HK-2 (cell line): ENCODE measurements around the gene CETN1.
A peak's percentile ranks its signal among the peaks of the same experiment; 100 is the strongest.

Experiments
- DNase-seq: peaks from one replicate; pipeline ENCODE4 v3.0.0-alpha.2; 2018; ENCODE audit not compliant: unreplicated experiment

The CETN1 gene

GRCh38 chr18:623761-624620 is 43.8 kb downstream of the CETN1 start:
- peak; percentile 38 for DNase-seq

- DNase-seq = no peak
Observed at GRCh38 chr18:627231-627630, 47.1 kb downstream of the CETN1 start.

GRCh38 chr18:629269-630150 is 49.3 kb downstream of the CETN1 start:
- DNase-seq = no peak

GRCh38 chr18:631560-631959 is 51.4 kb downstream of the CETN1 start:
- no peak for DNase-seq
